Stomach smooth muscle (tissue), 2 donors: Measurements from ENCODE around the gene TMEM17.

Experiments used
- H3K27ac ChIP-seq: one replicate; pipeline ENCODE4 v1.7.0; 2013; ENCODE audit warnings: mild to moderate bottlenecking, low read length, inconsistent platforms
- H3K27me3 ChIP-seq, 2 donors: one replicate each; pipeline ENCODE4 v1.7.0; 2013; ENCODE audit warnings: low read length in 2 of 2; ENCODE audit not compliant: insufficient read depth in 2 of 2, control insufficient read depth in 1 of 2
- H3K36me3 ChIP-seq, 2 donors: one replicate each; pipeline ENCODE4 v1.7.0; 2013; ENCODE audit warnings: low read length in 2 of 2; ENCODE audit not compliant: control insufficient read depth in 2 of 2, insufficient read depth in 2 of 2
- H3K4me1 ChIP-seq: one replicate; pipeline ENCODE4 v1.7.0; 2013; ENCODE audit warnings: low read length; ENCODE audit not compliant: control insufficient read depth, insufficient read depth
- H3K4me3 ChIP-seq, 2 donors: one replicate each; pipeline ENCODE4 v1.7.0; 2013; ENCODE audit warnings: low read length in 2 of 2
- H3K9ac ChIP-seq, 2 donors: one replicate each; pipeline ENCODE4 v1.7.0; 2013; ENCODE audit warnings: low read length in 2 of 2, mild to moderate bottlenecking in 1 of 2
- H3K9me3 ChIP-seq, 2 donors: one replicate each; pipeline ENCODE4 v1.7.0; 2013; ENCODE audit warnings: low read length in 2 of 2; ENCODE audit not compliant: control insufficient read depth in 2 of 2
- donor health status: healthy.
- donor health status: Pancreatic carcinoma.

TMEM17 gene

DNA sequence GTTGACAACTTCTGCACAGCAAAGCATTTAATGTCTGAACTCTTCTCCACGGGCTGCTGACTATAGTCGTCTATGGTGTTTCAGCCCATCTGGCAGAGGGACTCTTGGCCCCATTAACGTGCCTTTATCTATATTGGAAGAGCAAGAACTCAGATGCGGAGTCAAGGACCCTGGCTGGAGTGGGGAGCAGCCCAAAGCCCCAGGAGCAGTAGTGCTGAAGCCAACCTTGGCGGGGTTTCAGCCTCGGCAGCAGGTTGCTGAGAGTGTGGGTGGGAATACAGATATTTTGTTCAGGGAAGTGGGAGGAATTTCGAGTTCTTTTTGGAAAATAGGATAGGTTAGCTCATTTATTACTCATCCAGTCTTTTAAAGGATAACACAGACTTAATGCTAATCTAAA lies 34.2 kb downstream of the TMEM17 start:
- no peak overlapping the region for H3K4me3 ChIP-seq
- H3K4me1 ChIP-seq: peaks cover 74% of the 10 kb centered on the region
- H3K27ac ChIP-seq: no peak overlapping the region

DNA sequence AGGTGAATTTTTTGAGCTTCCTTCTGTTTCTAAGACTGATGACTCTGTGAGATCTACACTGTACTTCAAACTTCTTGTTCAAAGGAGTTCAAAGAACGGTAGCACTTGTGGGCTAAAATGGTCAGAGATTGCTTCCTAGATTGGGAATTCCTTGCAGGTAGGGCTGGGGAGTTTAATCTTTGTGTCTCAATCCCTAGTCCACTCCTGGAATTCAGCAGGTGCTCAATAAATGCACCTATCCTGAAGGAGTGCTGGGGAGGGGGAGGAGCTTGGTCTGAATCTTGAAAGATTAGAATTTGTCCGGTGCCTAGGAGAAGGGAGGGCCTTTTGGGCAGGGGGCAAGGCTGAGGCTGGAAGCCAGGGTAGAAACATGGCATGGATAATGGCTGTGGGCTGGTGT lies 34.6 kb downstream of the TMEM17 start:
- Histone ChIP-seq H3K9me3 (no peaks in the 10 kb centered on the region), H3K27me3 (no peaks in the 10 kb centered on the region), H3K4me3 (no peak overlapping the region), H3K9ac (no peak overlapping the region), H3K36me3 (no peaks in the 10 kb centered on the region), H3K4me1 (peaks cover 72% of the 10 kb centered on the region), H3K27ac (no peak overlapping the region)

More for the DNA sequence above, 34.2 kb downstream of the TMEM17 start:
- no peaks in the 10 kb centered on the region for H3K9me3 ChIP-seq
- H3K9ac ChIP-seq: no peak overlapping the region
- no peaks in the 10 kb centered on the region for H3K36me3 ChIP-seq
- H3K27me3 ChIP-seq: no peaks in the 10 kb centered on the region

DNA sequence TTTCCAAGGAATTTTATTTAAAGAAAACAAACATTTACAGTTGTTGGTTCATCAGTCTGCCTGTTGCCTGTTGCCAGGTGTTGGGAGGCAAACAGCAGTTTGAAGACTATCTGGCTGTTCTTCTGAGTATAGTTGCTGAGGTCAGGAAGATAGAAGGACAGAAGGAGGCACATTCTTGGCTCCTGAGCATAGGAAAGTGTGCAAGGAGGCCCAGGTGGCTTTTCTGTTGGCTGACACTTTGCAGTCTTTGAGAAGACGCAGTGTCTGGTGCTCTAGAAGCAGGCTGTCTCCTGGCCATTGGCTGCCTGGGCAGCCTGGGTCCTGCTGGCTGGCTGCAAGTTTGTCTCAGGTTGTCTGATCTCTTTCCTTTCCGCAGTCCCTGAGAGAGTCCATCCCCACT lies 36.4 kb downstream of the TMEM17 start:
- Histone ChIP-seq H3K27me3 (no peaks in the 10 kb centered on the region), H3K9me3 (no peaks in the 10 kb centered on the region), H3K4me3 (no peak overlapping the region), H3K27ac (peak overlapping the region; percentile 31), H3K4me1 (peaks cover 55% of the 10 kb centered on the region), H3K9ac (no peak overlapping the region), H3K36me3 (no peaks in the 10 kb centered on the region)

DNA sequence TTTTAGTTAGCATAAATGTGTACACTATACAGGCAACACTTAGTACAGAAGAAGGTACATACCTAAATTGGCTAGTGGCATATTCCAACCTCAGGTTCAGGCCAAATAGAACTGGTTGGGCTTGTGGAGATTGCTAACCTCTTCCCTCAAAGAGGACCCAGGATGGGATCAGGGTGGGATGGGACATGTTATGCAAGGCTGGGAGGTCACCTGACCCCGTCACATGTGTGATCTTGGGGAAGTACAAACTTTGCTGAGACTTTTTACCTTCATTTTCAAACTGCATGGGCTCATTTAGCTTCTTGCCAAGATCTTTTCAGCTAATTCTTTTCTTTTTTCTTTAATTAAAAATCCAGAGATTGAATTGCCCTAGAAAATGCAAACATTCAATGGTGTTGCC lies 36.9 kb downstream of the TMEM17 start:
- Histone ChIP-seq H3K9me3 (no peaks in the 10 kb centered on the region), H3K27me3 (no peaks in the 10 kb centered on the region), H3K4me3 (no peak overlapping the region), H3K36me3 (no peaks in the 10 kb centered on the region), H3K27ac (no peak overlapping the region), H3K9ac (no peak overlapping the region), H3K4me1 (peaks cover 52% of the 10 kb centered on the region)

DNA sequence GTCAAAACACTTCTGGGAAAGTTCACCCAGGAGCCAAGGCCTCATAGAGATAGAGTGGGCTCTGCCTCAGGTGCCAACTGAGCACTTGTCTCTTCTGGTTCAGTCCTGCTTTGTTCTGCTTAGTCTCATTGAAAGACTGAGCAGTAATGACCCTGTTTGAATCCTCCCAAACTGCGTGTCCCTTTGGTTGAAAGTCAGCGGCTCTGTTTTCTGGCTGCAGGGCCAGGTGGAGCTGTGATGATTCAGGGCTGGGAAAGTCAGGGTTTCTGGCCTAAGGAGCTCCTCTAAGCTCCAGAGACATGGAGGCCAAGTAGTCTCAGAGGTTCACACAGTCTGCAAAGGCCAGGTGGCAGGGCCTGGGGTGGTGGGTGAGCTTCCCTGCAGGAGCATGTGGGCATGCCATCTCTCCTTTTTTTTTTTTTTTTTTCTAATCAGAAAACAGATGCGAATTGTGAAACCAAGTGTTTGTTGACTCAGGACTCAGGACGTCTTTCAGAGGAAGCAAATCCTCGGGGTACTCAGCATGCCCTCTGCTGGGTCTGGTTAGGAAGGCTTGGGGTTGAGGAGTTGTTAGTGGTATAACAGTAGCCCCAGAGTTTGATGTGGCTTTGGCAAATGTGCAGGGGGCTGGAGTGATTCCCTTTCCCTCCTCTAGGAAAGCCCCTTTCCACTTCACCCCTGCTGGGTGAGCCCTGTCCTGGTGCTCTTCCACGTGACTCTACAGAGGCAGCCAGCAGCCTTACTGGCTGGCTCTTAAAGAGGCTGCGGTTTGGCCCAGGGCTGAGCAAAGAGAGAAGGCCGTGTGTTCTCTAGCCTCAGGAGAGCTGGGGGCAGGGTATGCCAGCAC lies 38.3 kb downstream of the TMEM17 start:
- H3K9ac ChIP-seq: no peak overlapping the region
- H3K36me3 ChIP-seq: no peaks in the 10 kb centered on the region
- no peak overlapping the region for H3K4me3 ChIP-seq
- H3K9me3 ChIP-seq: no peaks in the 10 kb centered on the region
- peak overlapping the region; percentile 11 for H3K27ac ChIP-seq
- H3K4me1 ChIP-seq: peaks cover 39% of the 10 kb centered on the region
- no peaks in the 10 kb centered on the region for H3K27me3 ChIP-seq

DNA sequence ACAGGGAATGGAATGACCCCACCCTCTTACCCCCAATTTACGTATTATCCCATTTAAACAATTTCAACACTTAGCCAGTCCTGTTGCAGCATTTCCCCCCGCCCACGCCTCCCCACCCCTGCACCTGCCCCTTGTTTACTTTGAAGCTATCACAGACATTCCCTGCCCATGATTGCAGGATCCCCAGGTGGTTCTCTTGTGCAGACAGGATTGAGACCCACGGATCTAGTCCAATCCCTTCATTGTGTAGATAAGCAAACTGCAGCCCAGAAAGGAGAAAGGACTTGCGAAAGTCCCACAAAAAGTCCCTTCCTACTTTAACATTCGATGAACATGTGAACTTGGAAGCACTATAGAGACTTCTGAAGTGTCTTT lies 38.9 kb downstream of the TMEM17 start:
- Histone ChIP-seq H3K9me3 (no peaks in the 10 kb centered on the region), H3K9ac (no peak overlapping the region), H3K4me3 (no peak overlapping the region), H3K27ac (no peak overlapping the region), H3K27me3 (no peaks in the 10 kb centered on the region), H3K4me1 (peaks cover 35% of the 10 kb centered on the region), H3K36me3 (no peaks in the 10 kb centered on the region)

DNA sequence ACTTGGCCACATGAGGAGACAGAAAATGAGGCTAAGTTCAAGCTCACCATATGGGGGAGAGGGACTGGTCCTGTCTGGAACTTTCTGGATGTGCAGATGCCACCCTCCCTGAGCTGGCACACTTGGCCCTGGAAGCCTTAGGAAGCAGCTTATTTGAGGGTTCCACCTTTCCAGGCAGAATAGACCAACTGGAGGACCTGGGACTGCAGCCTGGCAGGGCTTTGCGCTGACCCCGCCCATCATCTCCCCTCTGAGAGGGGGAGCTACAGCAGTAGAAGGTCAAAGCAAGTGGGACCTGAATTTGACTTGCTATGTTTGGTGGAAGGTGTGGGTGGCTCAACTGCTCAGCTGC lies 39.5 kb downstream of the TMEM17 start:
- no peaks in the 10 kb centered on the region for H3K9me3 ChIP-seq
- no peak overlapping the region for H3K9ac ChIP-seq
- peaks cover 36% of the 10 kb centered on the region for H3K4me1 ChIP-seq
- peak overlapping the region; percentile 53 for H3K27ac ChIP-seq
- peak overlapping the region in 1 of 2 donors; percentile 29 for H3K4me3 ChIP-seq
- no peaks in the 10 kb centered on the region for H3K36me3 ChIP-seq
- no peaks in the 10 kb centered on the region for H3K27me3 ChIP-seq

DNA sequence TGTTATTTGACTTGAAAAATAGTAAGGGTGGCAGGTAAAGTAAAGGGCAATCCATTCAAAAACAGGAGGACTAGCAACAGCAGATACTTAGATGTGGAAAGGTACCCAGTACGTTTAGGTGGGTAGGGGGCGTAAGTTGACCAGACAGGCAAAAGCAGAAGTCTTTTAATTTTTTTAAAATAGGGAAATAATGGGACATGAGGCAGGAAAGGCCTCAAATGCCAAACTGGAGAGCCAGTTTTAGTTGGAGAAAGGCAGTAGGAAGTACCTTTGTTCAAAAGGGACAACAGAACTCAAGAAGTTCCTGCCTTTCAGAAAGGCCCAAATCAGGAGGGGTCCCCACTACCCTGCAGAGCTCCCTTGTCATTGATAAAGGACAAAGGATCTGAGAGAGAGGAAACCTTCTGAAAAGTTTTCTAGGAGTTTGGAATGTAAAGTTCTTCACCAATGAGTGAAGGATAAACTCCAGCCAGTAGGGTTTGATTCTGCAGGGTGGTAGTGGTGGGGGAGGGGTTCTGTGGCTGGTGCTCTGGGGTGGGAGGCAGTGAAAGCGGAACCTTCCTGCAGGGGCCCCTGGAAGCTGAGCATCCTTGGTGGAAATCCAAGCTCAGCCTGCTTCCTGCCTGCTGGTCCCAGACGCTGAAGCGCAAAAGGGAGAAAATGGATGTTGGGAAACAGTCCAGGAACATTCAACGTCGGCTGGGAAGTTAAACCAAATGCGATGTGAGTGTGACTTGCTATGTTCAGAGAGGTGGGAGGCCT lies 40.1 kb downstream of the TMEM17 start:
- Histone ChIP-seq H3K4me1 (peaks cover 35% of the 10 kb centered on the region), H3K9ac (no peak overlapping the region), H3K36me3 (no peaks in the 10 kb centered on the region), H3K27ac (peak overlapping the region; percentile 53), H3K27me3 (no peaks in the 10 kb centered on the region), H3K9me3 (no peaks in the 10 kb centered on the region), H3K4me3 (peak overlapping the region in 1 of 2 donors; percentile 29)

DNA sequence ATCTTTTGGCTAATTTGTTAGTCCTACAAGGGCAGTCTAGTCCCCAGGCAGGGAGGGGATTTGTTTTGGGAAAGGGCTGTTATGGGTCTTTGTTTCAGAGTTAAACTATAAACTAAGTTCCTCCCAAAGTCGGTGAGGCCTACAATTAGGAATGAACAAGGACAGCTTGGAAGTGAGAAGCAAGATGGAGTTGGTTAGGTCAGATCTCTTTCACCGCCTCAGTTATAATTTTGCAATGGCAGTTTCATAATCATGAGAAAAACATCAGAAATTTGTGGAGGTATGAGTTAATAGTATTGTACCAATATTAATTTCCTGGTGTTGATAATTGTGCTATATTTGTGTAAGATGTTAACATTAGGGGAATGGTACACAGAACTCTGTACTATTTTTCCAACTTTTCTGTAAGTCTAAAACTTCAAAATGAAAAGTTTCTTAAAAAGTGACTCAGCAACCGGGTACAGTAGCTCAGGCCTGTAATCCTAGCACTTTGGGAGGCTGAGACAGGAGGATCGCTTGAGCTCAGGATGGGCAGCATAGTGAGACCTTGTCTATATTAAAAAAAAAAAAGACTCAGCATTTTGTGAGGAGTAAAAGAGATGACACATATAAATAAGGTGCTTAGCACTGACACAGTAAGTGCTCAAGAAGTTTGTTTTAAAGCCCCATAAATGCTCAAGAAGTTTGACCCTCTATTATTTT lies 40.8 kb downstream of the TMEM17 start:
- Histone ChIP-seq H3K4me1 (peaks cover 28% of the 10 kb centered on the region), H3K36me3 (no peaks in the 10 kb centered on the region), H3K27ac (peak overlapping the region; percentile 53), H3K27me3 (no peaks in the 10 kb centered on the region), H3K9me3 (no peaks in the 10 kb centered on the region), H3K9ac (no peak overlapping the region), H3K4me3 (no peak overlapping the region)

DNA sequence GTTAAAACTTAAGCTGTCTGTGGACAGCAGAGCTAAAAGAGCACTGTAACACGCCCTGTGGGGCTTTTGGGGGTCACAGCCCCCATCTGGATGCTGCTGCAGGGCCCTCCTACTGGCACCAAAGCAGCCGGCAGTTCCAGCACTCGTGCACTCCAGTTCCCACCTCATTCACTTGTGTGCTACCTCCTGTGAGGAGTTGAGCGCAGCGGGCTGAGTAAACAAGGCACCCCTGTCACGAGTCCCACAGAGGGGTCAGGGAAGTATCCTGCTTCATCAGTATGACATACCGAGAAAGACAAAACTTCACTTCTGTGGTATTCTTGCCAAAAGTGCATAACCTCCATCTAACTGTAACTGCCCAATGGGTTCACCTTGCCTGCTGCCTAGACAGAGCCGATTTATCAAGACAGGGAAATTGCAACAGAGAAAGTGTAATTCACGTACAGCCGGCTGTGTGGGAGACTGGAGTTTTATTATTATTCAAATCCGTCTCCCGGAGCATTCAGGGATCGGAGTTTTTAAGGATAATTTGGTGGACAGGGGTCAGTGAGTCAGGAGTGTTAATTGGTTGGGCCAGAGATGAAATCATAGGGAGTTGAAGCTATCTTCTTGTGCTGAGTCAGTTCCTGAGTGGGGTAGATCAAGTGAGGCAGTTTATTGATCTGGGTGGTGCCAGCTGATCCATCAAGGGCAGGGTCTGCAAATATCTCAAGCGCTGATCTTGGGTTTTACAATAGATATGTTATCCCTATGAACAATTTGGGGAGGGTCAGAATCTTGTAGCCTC lies 41.6 kb downstream of the TMEM17 start:
- no peak overlapping the region for H3K27ac ChIP-seq
- H3K27me3 ChIP-seq: no peaks in the 10 kb centered on the region
- no peaks in the 10 kb centered on the region for H3K9me3 ChIP-seq
- H3K9ac ChIP-seq: no peak overlapping the region
- H3K4me3 ChIP-seq: no peak overlapping the region
- H3K36me3 ChIP-seq: no peaks in the 10 kb centered on the region
- H3K4me1 ChIP-seq: peaks cover 21% of the 10 kb centered on the region
